ENCODE measurements around the gene PKD1L1.

DNA sequence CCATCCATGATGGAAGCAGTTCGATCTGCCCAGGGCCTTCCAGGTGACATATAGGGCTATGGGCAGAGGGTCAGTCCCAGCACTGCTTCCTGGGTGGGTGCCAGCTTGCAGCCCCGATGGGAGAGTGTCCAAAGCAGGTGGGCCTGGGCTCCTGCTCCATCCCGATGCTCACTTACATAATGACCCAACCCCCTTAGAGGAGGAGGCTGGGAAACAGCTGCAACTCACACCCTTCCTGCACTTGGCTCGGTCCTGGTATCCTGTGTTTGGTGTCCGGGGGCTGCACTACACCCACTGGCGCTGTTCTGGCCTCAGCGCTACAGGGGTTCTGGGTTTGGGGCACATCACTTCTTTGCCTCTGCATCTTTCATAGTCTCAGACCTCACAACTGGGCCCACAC is 58.5 kb downstream of the PKD1L1 start:
- TF ChIP-seq, protein P1, sequence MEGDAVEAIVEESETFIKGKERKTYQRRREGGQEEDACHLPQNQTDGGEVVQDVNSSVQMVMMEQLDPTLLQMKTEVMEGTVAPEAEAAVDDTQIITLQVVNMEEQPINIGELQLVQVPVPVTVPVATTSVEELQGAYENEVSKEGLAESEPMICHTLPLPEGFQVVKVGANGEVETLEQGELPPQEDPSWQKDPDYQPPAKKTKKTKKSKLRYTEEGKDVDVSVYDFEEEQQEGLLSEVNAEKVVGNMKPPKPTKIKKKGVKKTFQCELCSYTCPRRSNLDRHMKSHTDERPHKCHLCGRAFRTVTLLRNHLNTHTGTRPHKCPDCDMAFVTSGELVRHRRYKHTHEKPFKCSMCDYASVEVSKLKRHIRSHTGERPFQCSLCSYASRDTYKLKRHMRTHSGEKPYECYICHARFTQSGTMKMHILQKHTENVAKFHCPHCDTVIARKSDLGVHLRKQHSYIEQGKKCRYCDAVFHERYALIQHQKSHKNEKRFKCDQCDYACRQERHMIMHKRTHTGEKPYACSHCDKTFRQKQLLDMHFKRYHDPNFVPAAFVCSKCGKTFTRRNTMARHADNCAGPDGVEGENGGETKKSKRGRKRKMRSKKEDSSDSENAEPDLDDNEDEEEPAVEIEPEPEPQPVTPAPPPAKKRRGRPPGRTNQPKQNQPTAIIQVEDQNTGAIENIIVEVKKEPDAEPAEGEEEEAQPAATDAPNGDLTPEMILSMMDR (IDR thresholded peaks at IDR 0.05; ENCODE audit: poor library complexity, severe bottlenecking): no peak
- TF ChIP-seq SMC3 (conservative IDR thresholded peaks at IDR 0.05; ENCODE audit: poor library complexity): no peak

Measured in neural cell (in vitro differentiated cells).